ENCODE measurements around the gene ABHD15.

ABHD15 gene

DNA sequence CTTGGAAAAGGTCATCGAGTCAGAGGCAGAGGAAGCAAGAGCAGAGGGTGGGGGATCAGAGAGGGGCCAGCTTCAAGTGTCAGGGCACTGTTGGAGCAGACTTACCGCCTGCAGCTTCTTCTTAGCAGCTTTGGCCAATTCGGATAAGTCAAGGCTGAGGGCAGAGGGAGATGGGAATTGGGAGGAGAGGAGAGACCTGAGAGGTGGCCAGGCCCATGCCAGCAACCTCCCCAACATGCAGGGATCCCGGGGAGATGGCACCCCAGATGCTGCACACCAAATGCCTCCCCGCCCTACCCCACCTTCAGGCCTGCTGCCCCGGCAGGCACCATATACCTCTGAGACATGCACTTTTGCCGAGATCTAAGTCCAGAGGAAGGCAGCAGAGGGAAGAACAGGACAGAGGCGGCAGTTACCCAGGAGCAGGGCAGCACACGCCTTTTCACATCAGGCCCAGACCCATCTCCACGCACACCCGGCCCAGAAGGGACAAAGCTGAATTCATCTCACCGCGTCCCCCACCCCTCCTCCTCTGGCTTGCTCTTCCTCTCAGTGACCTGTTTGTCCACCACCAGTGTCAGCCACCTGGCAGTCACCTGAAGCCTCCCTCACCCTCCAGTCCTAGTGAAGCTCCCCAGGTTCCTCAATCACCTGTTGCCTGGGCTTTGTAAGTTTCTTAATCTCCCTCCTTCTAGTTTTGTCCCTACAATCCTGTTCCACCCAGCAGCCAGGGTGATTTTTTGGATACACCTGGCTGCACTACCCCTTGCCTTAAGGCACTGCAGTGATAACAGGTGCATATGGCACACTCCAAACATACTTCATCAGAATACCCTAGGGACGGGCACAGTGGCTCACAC, 12.0 kb upstream of the ABHD15 start:
- Histone ChIP-seq H3K27ac (no peak overlapping the region), H3K4me3 (no peak overlapping the region)
- TF ChIP-seq, protein P1, sequence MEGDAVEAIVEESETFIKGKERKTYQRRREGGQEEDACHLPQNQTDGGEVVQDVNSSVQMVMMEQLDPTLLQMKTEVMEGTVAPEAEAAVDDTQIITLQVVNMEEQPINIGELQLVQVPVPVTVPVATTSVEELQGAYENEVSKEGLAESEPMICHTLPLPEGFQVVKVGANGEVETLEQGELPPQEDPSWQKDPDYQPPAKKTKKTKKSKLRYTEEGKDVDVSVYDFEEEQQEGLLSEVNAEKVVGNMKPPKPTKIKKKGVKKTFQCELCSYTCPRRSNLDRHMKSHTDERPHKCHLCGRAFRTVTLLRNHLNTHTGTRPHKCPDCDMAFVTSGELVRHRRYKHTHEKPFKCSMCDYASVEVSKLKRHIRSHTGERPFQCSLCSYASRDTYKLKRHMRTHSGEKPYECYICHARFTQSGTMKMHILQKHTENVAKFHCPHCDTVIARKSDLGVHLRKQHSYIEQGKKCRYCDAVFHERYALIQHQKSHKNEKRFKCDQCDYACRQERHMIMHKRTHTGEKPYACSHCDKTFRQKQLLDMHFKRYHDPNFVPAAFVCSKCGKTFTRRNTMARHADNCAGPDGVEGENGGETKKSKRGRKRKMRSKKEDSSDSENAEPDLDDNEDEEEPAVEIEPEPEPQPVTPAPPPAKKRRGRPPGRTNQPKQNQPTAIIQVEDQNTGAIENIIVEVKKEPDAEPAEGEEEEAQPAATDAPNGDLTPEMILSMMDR (IDR thresholded peaks at IDR 0.05): no peak
- no peak for DNase-seq (ENCODE audit: low spot score)

DNA sequence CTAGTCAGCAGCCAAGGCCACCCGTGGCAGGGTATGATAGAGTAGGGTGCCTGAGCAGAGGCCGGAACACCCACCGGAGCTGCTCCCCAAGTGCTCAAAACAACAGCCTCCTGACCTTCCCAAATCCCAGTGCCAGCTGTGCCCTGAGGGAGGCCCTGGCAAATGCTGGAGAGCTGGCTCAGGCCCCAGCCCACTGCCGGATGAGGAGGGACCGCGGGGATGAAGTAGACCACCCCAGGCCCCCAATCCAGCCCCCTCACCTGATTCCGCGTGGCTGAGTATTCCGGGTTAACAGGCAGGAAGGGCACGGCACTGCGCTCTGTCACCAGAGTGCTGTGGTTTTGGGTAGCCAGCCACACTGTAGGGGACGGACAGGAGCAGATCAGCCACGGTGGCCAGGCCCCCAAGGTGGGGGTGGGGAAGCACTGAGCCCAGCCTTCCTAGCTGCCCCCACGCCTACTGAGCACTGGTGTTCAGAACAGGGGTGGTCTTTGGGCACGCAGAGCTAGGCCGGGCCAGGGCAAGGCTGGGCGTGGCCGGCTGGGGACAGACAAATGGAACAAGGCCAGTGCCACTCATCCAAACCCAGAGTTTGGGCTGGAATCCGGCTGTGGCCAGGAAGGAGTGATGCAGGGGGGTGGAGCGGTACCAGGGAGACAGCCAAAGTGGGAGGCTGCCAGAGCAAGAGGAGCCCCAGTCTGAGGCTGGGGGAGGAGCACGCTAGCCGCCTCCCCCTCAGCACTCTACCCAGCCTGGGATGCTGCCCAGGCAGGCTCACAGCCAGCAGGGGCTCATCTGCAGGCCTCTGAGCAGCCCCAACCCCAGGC, 10.8 kb upstream of the ABHD15 start:
- no peak overlapping the region for H3K4me3 ChIP-seq
- TF ChIP-seq, protein P1 (IDR thresholded peaks at IDR 0.05): no peak
- DNase-seq (ENCODE audit: low spot score): no peak
- peak overlapping the region in 1 of 2 donors; percentile 57 for H3K27ac ChIP-seq

DNA sequence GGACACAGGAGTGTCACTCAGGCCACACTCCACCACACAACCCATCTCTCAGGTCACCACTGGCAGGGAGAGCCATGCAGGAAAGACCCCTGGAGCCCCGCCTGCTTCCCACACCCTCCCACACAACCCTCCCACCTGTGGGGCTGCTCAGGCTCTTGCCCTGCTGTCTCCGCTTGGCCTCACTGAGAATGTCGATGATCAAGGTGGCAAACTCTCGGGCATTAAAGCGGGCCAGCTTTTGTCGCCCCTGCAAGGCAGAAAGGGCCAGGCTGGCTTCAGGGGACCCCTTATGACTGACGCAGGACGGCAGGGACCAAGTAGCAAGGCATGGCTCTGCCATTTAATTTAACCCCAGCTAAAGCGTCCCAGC, 10.1 kb upstream of the ABHD15 start:
- peak overlapping the region in 1 of 2 donors; percentile 57 for H3K27ac ChIP-seq
- H3K4me3 ChIP-seq: no peak overlapping the region
- TF ChIP-seq, protein P1 (IDR thresholded peaks at IDR 0.05): no peak
- no peak for DNase-seq (ENCODE audit: low spot score)

DNA sequence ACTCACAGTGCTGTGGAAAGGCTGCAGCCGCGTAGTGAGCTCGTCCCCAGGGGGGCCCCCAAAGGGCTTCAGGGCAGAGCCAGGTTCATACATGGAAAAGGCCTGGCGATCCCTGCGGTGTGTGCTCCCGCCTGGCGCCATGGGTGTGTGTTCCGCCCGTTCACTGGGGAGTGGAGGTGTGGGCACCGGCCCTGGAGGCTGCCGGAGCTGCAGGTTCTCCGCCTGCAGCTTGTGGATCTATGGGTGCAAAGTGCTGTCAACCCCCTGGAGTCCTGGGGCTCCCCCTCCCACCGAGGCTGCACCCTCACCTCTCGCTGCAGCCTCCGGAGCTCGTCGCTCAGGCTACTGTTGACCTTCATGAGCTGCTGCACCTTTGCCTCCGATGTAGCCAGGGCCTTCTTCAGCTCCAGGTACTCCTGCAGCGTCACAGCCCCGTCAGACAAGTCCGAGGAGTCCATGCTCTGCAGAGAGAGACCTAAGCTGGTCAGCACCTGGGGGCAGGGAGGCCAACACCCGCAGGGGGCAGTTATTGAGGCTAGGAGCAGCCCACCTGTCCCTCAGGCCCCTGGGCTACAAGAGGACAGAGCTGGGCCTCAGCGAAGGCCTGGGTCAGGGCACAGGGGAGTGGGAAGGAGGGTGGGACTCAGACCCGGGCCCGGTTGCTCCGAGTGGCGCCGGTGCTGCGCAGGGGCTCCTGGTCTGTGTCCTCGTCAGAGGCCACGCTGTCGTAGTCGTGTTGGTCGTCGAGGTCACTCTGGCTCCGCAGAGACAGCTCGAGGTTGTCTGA, 9.6 kb upstream of the ABHD15 start:
- no peak overlapping the region for H3K27ac ChIP-seq
- TF ChIP-seq, protein P1 (IDR thresholded peaks at IDR 0.05): no peak

DNA sequence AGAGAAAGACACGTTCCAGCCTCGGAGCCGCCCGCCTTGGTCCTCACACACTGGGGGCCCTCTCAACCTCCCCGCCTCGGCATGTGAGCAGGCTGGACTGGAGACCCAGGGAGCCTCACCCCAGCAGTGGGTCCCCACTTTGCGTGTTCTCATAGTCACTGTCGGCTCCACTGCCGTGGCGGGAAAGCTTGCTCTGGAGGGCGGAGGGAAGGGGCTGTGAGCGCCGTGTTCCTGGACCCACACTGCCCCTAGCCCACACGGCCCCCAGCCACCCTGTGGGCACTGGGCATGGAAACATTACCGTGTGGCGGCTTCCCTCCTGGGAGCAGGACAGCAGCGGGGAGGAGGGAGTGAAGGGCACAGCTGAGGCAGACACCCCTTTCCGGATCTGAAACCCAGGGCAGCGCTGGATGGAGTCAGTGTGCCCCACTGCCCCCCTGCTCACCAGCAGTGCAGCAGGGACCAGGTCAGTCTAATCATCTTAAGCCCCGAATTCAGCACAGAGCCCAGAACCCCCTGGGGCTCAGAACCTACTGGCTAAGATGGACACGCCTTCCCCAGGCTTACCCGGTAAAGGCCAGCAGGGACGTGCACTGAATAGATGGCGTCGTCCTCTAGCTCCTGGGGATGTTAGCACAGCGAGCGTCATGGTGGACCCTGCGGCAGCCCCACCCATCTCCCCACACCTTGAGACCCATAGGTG, 8.8 kb upstream of the ABHD15 start:
- peak; percentile 69 for DNase-seq (ENCODE audit: low spot score)
- no peak overlapping the region for H3K4me3 ChIP-seq
- TF ChIP-seq, protein P1 (IDR thresholded peaks at IDR 0.05): no peak
- no peak overlapping the region for H3K27ac ChIP-seq

More for the DNA sequence above, 9.6 kb upstream of the ABHD15 start:
- no peak overlapping the region for H3K4me3 ChIP-seq
- DNase-seq (ENCODE audit: low spot score): peak; percentile 68

DNA sequence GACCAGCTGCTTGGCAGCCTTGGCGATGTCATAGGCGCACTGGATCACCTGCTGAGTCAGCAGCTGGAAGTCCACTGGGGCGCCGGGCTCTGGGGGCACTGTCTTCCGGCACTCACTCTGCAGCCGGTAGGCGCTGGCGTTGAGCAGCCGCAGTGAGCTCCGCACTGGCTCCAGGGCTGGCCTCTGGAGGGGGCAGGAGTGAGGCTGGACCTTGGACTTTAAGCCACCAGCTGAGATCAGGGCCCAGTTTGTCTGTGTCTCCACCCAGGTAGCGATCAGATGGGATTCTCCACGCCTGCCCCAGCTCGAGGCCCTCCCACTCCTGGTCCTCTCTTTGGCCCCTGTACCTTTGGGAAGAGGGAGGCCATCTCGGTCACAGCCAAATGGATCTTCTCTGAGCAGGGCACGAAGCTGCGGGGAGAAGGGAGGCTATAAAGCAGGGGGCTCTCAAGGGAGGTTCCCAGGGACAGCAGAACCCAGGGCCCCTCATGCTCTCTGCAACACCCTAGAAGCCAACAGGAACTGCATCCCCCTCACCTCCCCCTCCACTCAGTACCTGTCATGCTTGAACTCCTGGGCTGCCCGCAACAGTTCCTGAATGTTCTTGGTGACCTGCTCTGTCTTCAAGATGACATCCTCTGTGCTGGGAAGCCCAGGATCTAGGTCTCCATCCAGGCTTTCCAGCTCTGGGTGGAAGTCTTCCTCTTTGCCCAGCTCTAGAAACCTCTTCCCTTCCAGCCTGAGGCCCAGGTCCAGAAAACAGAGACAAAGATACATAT, 8.1 kb upstream of the ABHD15 start:
- no peak overlapping the region for H3K4me3 ChIP-seq
- TF ChIP-seq, protein P1 (IDR thresholded peaks at IDR 0.05): no peak
- no peak overlapping the region for H3K27ac ChIP-seq
- DNase-seq (ENCODE audit: low spot score): peak; percentile 72

All from coronary artery (tissue), 2 donors.